ENCODE measurements around the gene RNF214. TPM values are rescaled to one million over a fixed set of nuclear protein-coding genes. Genes with fewer than 3 reads are reported as not detected.
"Not testable (repeated sequence)": the region's sequence is repeated elsewhere in the genome, so short reads cannot be mapped to it uniquely, and the experiment has no call there.

The RNF214 gene
- polyA plus RNA-seq, 1 donor (not counting 4 experiments of a cell fraction or from before 2014, with no cell fraction given): 11.8 TPM

DNA sequence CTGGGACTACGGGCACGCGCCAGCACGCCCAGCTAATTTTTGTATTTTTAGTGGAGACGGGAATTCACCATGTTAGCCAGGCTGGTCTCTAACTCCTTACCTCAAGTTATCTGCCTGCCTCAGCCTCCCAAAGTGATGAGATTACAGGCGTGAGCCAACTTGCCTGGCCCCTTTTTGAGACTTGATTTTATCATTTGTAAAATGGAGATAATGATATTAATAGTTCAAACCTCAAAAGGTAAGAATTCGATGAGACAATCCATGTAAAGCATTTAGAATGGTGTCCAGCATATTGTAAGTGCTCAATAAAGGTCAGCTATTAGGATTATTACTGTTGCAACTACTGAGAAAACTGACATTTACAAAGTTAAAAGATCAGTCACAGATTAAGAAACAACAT, 86.3 kb downstream of the RNF214 start:
- TF ChIP-seq EZH2 (IDR thresholded peaks at IDR 0.05; ENCODE audit: low read length) (no peak), CTCF (optimal IDR thresholded peaks at IDR 0.05 in 1 of 3, IDR thresholded peaks at IDR 0.05 in 1 of 3, conservative IDR thresholded peaks at IDR 0.05 in 1 of 3; ENCODE audit: extremely low read depth in 1 of 3, insufficient read depth in 2 of 3, low read length in 3 of 3) (no peak)
- dilution Hi-C loops (cut with MboI; ENCODE audit: extremely low pct_ligation_motif_present, low sequenced_read_pairs): no loop called here
- H3K4me2 ChIP-seq (ENCODE audit: control insufficient read depth, extremely low read depth, insufficient read depth, low read depth, low read length): no peak overlapping the region
- H3K27ac ChIP-seq (ENCODE audit: control insufficient read depth, insufficient read depth, low read length): no peak overlapping the region
- no peaks in the 10 kb centered on the region for H3K27me3 ChIP-seq (ENCODE audit: control insufficient read depth, extremely low read depth, insufficient read depth, low read length)
- no peaks in the 10 kb centered on the region for H3K9me3 ChIP-seq (ENCODE audit: control insufficient read depth, low read depth, low read length)
- no peaks in the 10 kb centered on the region for H4K20me1 ChIP-seq (ENCODE audit: control insufficient read depth, extremely low read depth, insufficient read depth, low read length)
- no peak for DNase-seq (ENCODE audit: low read depth, low spot score)
- no peak for FAIRE-seq
- no peaks in the 10 kb centered on the region for H3K36me3 ChIP-seq (ENCODE audit: control insufficient read depth in 2 of 2, extremely low read depth in 1 of 2, insufficient read depth in 2 of 2, low read length in 2 of 2)
- H3K79me2 ChIP-seq (ENCODE audit: control insufficient read depth, insufficient read depth, low read length): no peaks in the 10 kb centered on the region
- H2AFZ ChIP-seq (ENCODE audit: control insufficient read depth, low read length): peak overlapping the region; percentile 31
- H3K9me1 ChIP-seq (ENCODE audit: control insufficient read depth, extremely low read depth, insufficient read depth, low read length): no peaks in the 10 kb centered on the region
- H3K4me3 ChIP-seq (ENCODE audit: control insufficient read depth in 2 of 3, extremely low read depth in 1 of 3, insufficient read depth in 2 of 3, low read depth in 1 of 3, low read length in 3 of 3): no peak overlapping the region
- no peak overlapping the region for H3K9ac ChIP-seq (ENCODE audit: control insufficient read depth, extremely low read depth, insufficient read depth, low read length)
- peaks cover 11% of the 10 kb centered on the region for H3K4me1 ChIP-seq (ENCODE audit: control insufficient read depth, extremely low read depth, insufficient read depth, low read length)

GRCh38 chr11:117319214-117319840, 86.9 kb downstream of the RNF214 start:
- no peak overlapping the region for H3K9ac ChIP-seq (ENCODE audit: control insufficient read depth, extremely low read depth, insufficient read depth, low read length)
- no peak overlapping the region for H2AFZ ChIP-seq (ENCODE audit: control insufficient read depth, low read length)
- dilution Hi-C loops (cut with MboI; ENCODE audit: extremely low pct_ligation_motif_present, low sequenced_read_pairs): no loop called here
- H3K9me1 ChIP-seq (ENCODE audit: control insufficient read depth, extremely low read depth, insufficient read depth, low read length): no peaks in the 10 kb centered on the region
- H3K4me3 ChIP-seq (ENCODE audit: control insufficient read depth in 2 of 3, extremely low read depth in 1 of 3, insufficient read depth in 2 of 3, low read depth in 1 of 3, low read length in 3 of 3): no peak overlapping the region
- peaks cover 11% of the 10 kb centered on the region for H3K4me1 ChIP-seq (ENCODE audit: control insufficient read depth, extremely low read depth, insufficient read depth, low read length)
- DNase-seq (ENCODE audit: low read depth, low spot score) (no peak), FAIRE-seq (no peak)
- no peaks in the 10 kb centered on the region for H3K79me2 ChIP-seq (ENCODE audit: control insufficient read depth, insufficient read depth, low read length)
- no peak overlapping the region for H3K27ac ChIP-seq (ENCODE audit: control insufficient read depth, insufficient read depth, low read length)
- H3K36me3 ChIP-seq (ENCODE audit: control insufficient read depth in 2 of 2, extremely low read depth in 1 of 2, insufficient read depth in 2 of 2, low read length in 2 of 2): no peaks in the 10 kb centered on the region
- H3K4me2 ChIP-seq (ENCODE audit: control insufficient read depth, extremely low read depth, insufficient read depth, low read depth, low read length): no peak overlapping the region
- H3K9me3 ChIP-seq (ENCODE audit: control insufficient read depth, low read depth, low read length): no peaks in the 10 kb centered on the region
- no peaks in the 10 kb centered on the region for H3K27me3 ChIP-seq (ENCODE audit: control insufficient read depth, extremely low read depth, insufficient read depth, low read length)
- TF ChIP-seq CTCF (optimal IDR thresholded peaks at IDR 0.05 in 1 of 3, IDR thresholded peaks at IDR 0.05 in 1 of 3, conservative IDR thresholded peaks at IDR 0.05 in 1 of 3; ENCODE audit: extremely low read depth in 1 of 3, insufficient read depth in 2 of 3, low read length in 3 of 3): no peak
- TF ChIP-seq EZH2 (IDR thresholded peaks at IDR 0.05; ENCODE audit: low read length): no peak
- no peaks in the 10 kb centered on the region for H4K20me1 ChIP-seq (ENCODE audit: control insufficient read depth, extremely low read depth, insufficient read depth, low read length)

DNA sequence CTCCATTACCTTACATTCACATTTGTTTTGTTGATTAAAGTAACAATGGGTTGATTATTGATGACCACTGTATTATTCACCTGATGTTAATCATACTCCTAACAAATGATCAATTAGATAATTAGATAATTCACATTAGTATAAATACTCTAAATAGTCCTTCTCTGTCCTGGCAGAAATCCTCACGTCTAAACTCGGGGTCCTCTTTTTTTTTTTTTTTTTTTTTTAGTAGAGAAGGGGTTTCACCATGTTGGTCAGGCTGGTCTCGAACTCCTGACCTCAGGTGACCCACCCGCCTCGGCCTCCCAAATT, 94.7 kb downstream of the RNF214 start:
- Histone ChIP-seq H3K4me1 (ENCODE audit: control insufficient read depth, extremely low read depth, insufficient read depth, low read length) (peaks cover 13% of the 10 kb centered on the region), H3K4me3 (ENCODE audit: control insufficient read depth in 2 of 3, extremely low read depth in 1 of 3, insufficient read depth in 2 of 3, low read depth in 1 of 3, low read length in 3 of 3) (peak overlapping the region; percentile 36 to 75 (median 75)), H3K4me2 (ENCODE audit: control insufficient read depth, extremely low read depth, insufficient read depth, low read depth, low read length) (peak overlapping the region; percentile 79), H3K27ac (ENCODE audit: control insufficient read depth, insufficient read depth, low read length) (peak overlapping the region; percentile 76), H2AFZ (ENCODE audit: control insufficient read depth, low read length) (peak overlapping the region; percentile 52), H3K9ac (ENCODE audit: control insufficient read depth, extremely low read depth, insufficient read depth, low read length) (peak overlapping the region; percentile 88)
- H3K79me2 ChIP-seq (ENCODE audit: control insufficient read depth, insufficient read depth, low read length); FAIRE-seq; H3K27me3 ChIP-seq (ENCODE audit: control insufficient read depth, extremely low read depth, insufficient read depth, low read length); H3K9me3 ChIP-seq (ENCODE audit: control insufficient read depth, low read depth, low read length); H3K36me3 ChIP-seq (ENCODE audit: control insufficient read depth in 2 of 2, extremely low read depth in 1 of 2, insufficient read depth in 2 of 2, low read length in 2 of 2); DNase-seq (ENCODE audit: low read depth, low spot score); H3K9me1 ChIP-seq (ENCODE audit: control insufficient read depth, extremely low read depth, insufficient read depth, low read length); H4K20me1 ChIP-seq (ENCODE audit: control insufficient read depth, extremely low read depth, insufficient read depth, low read length); dilution Hi-C loops (cut with MboI; ENCODE audit: extremely low pct_ligation_motif_present, low sequenced_read_pairs): not testable (repeated sequence)

All from keratinocyte (primary cell).